ENCODE results near the gene FAM110D. TPM values are rescaled to one million over a fixed set of nuclear protein-coding genes. Genes with fewer than 3 reads are reported as not detected.

FAM110D gene
- total RNA-seq, 1 donor from 2014 or later, result 0.58 TPM

DNA sequence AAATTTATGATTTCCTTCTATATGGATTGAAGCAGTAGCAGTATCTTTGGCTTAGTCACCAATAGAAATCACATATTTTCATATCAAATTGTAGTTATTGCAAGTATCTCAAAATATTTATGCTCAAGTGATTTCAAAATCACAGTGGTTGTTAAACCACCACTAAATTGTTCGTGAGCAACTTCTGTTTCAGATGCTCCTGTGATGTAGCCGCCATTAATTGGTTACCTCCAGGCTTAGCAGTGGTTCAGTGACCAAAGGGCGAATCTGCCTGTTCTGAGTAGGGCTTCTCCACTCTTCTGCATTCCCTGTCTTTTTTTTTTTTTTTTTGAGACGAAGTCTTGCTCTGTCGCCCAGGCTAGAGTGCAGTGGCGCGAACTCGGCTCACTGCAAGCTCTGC is 16.5 kb downstream of the FAM110D start:
- DNase-seq (ENCODE audit: low spot score in 2 of 2, unreplicated experiment in 2 of 2), result no peak
- H3K36me3 Mint-ChIP-seq, result peaks cover 1% of the 10 kb centered on the region
- no peak overlapping the region for H3K4me3 Mint-ChIP-seq
- H3K9me3 Mint-ChIP-seq, result no peaks in the 10 kb centered on the region
- H3K27ac Mint-ChIP-seq, result no peak overlapping the region
- no peaks in the 10 kb centered on the region for H3K27me3 Mint-ChIP-seq (ENCODE audit: low read depth)
- H3K4me1 Mint-ChIP-seq, result peaks cover 20% of the 10 kb centered on the region
- no peak for TF ChIP-seq CTCF (IDR thresholded peaks at IDR 0.05; ENCODE audit: unreplicated experiment)

DNA sequence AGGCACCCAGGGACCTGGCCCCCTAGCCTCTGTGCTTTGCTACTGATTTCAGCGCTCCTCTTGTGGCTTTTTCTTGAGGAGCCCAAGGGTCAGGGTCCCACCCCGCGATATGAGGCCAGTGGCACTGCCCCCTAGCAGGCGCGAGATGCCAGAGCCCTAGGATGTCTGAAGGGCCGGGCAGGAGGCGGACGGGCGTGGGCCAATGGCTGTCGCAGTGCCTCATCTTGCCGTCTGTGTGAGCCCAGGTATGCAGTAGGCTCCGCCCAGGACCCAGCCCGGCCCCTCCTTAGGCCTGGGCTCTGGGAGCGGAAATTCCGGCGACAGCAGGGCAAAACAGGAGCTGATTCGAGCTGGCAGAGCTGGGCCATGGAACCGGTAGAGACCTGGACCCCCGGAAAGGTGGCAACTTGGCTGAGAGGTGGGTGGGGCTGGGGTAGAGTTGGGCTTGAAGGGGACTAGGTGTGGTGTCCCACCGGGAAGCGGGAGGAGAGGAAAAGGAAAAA is 18.4 kb downstream of the FAM110D start, which contains the start of gene CNKSR1:
Gene CNKSR1, plus strand, starts transcription at position 310 of the 503 bp plus-strand sequence. Its CDS starts 57 bp downstream, at position 367.
- peaks cover 8% of the 10 kb centered on the region for H3K36me3 Mint-ChIP-seq
- H3K4me3 Mint-ChIP-seq, result peak within 1 kb of the TSS; percentile 86
- no peaks in the 10 kb centered on the region for H3K27me3 Mint-ChIP-seq (ENCODE audit: low read depth)
- peak in 1 of 2 experiments; percentile 77 for DNase-seq (ENCODE audit: low spot score in 2 of 2, unreplicated experiment in 2 of 2)
- TF ChIP-seq CTCF (IDR thresholded peaks at IDR 0.05; ENCODE audit: unreplicated experiment), result no peak
- peak within 1 kb of the TSS; percentile 99 for H3K27ac Mint-ChIP-seq
- H3K4me1 Mint-ChIP-seq, result peaks cover 12% of the 10 kb centered on the region
- H3K9me3 Mint-ChIP-seq, result no peaks in the 10 kb centered on the region

DNA sequence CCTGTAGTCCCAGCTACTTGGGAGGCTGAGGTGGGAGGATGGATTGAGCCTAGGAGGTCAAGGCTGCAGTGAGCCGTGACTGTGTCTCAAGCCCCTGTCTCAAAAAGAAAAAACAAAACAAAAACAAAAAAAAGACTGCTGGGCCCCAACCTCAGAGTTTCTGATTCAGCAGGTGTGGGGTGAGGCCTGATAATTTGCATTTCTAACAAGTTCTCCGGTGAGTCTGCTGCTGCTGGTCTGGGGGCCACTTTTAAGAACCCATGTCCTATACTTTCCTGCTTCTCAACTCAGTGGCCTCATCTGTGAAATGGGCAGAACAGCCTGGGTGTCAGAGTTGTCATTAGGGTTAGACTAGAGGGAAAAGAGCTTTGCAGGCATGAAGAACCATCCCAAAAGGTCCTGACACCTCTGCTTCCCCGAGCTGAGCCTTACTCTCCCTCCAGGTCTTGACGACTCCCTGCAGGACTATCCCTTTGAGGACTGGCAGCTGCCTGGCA is 21.2 kb downstream of the FAM110D start:
- Mint-ChIP-seq H3K9me3 (no peaks in the 10 kb centered on the region), H3K4me1 (peaks cover 12% of the 10 kb centered on the region)

DNA sequence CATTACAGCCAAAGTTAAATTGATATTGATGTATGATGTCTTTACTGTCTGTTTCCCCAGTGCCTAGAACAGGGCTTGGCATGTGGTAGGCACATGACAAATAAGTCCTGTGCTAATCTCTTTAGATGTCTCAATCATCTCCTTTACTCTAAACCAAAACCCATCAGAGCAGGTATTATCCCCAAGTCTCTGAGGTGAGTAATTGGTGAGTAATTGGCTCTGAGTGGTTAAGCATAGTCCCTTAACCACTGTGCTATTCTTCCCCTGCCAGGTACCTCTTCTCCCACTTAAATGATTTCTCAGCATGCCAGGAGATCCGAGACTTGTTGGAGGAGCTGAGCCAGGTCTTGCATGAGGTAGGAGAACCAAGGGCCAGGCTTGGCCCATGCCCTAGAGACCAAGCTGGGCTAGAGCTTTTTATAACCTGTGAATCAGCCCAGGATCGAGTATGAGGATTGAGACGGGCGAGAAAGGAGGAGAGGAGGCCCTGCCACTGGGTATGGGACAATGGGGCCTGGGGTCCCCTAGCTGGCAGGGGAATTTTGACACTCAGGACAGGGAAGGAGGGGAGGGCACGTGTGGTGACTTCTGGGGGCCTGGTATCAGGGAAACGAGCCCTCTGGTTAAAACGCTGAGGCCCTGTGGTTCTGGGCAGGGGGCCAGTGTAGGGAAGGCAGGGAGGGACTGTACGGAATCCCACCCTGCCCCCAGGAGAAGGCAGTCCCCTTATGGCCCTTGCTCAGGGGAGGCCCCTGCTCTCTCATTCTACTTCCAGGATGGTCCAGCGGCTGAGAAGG is 22.9 kb downstream of the FAM110D start:
- Mint-ChIP-seq H3K27ac (no peak overlapping the region), H3K36me3 (peaks cover 18% of the 10 kb centered on the region), H3K9me3 (no peaks in the 10 kb centered on the region), H3K27me3 (ENCODE audit: low read depth) (no peaks in the 10 kb centered on the region), H3K4me1 (peaks cover 12% of the 10 kb centered on the region), H3K4me3 (no peak overlapping the region)
- no peak for TF ChIP-seq CTCF (IDR thresholded peaks at IDR 0.05; ENCODE audit: unreplicated experiment)
- DNase-seq (ENCODE audit: low spot score in 2 of 2, unreplicated experiment in 2 of 2), result no peak

More for the DNA sequence above, 21.2 kb downstream of the FAM110D start:
- Mint-ChIP-seq H3K27me3 (ENCODE audit: low read depth) (no peaks in the 10 kb centered on the region), H3K27ac (no peak overlapping the region), H3K4me3 (no peak overlapping the region), H3K36me3 (peaks cover 12% of the 10 kb centered on the region)
- TF ChIP-seq CTCF (IDR thresholded peaks at IDR 0.05; ENCODE audit: unreplicated experiment), result no peak
- no peak for DNase-seq (ENCODE audit: low spot score in 2 of 2, unreplicated experiment in 2 of 2)

- no peak overlapping the region for H3K27ac Mint-ChIP-seq
- peaks cover 9% of the 10 kb centered on the region for H3K4me1 Mint-ChIP-seq
- no peaks in the 10 kb centered on the region for H3K9me3 Mint-ChIP-seq
- no peak overlapping the region for H3K4me3 Mint-ChIP-seq
- no peak for DNase-seq (ENCODE audit: low spot score in 2 of 2, unreplicated experiment in 2 of 2)
- H3K36me3 Mint-ChIP-seq, result peaks cover 18% of the 10 kb centered on the region
- no peaks in the 10 kb centered on the region for H3K27me3 Mint-ChIP-seq (ENCODE audit: low read depth)
- TF ChIP-seq CTCF (IDR thresholded peaks at IDR 0.05; ENCODE audit: unreplicated experiment), result no peak
These were observed 23.5 kb downstream of the FAM110D start for GRCh38 chr1:26182383-26182696.
